Measurements from ENCODE around the gene PIGS. TPM values are rescaled to one million over a fixed set of nuclear protein-coding genes. Genes with fewer than 3 reads are reported as not detected.
A peak's percentile ranks its signal among the peaks of the same experiment; 100 is the strongest.

PIGS gene
- total and polyA plus RNA-seq, 2 of the 13 experiments (the other 11 are each of a cell fraction or from before 2014, with no cell fraction given) = 31.7 to 42.6 TPM

DNA sequence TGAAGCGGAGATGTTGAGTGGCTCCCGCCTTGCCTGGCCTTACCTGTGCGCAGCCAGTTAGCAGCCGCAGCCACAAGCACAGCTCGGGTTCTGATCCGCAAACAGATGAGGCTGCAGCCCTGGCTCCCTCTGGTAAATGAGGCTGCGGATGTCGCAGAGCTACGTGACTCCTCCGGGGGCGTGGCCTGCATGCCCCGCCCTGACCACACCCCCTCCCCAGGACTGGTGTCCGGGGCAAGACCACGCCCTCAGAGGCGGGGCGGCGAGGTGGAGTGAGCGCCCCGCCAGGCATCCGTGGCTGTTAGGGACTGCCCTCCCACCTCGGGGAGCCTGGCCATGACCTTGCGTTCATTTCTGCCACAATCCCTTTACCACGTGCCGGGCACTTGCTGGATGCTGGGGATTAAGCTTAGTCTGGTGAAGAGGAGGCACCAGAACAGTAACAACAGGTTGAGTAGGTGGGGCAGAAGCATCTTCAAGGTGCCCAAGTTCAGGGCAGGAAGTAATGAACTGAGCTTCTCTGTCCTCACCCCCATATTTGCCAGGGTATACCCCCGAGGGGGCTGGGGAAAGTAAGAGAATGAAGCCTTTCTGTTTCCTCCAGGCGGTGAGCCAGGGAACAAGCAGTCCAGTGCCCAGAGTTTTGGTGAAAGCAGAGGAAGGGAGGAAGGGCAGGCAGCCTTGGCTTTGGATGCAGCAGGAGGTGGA, 5.6 kb upstream of the PIGS start, which contains the start of gene ALDOC (continued):
- TF ChIP-seq, protein P1, sequence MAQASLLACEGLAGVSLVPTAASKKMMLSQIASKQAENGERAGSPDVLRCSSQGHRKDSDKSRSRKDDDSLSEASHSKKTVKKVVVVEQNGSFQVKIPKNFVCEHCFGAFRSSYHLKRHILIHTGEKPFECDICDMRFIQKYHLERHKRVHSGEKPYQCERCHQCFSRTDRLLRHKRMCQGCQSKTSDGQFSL (CRISPR knock-in tag; IDR thresholded peaks at IDR 0.05) = 0 out of 2 replicates have a peak, but pooled peaks have one; percentile 31
- TF ChIP-seq POLR2A (IDR thresholded peaks at IDR 0.05; ENCODE audit: insufficient read depth in 1 of 2, low read depth in 2 of 2, low read length in 2 of 2) (peak; percentile 44 to 94; a peak in 3 of 4 replicates), NONO (IDR thresholded peaks at IDR 0.05) (no peak), NONO (CRISPR knock-in tag; conservative IDR thresholded peaks at IDR 0.05) (no peak; the same call in 1 of the 2 replicates), SAP130 (CRISPR knock-in tag; IDR thresholded peaks at IDR 0.05; ENCODE audit: low read depth) (peak; percentile 90), ZNF530 (CRISPR knock-in tag; IDR thresholded peaks at IDR 0.05; ENCODE audit: low read depth) (no peak), ZFP62 (CRISPR knock-in tag; IDR thresholded peaks at IDR 0.05) (no peak), SP2 (CRISPR knock-in tag; IDR thresholded peaks at IDR 0.05) (no peak), ZNF12 (CRISPR knock-in tag; IDR thresholded peaks at IDR 0.05) (no peak), MIER3 (CRISPR knock-in tag; IDR thresholded peaks at IDR 0.05; ENCODE audit: borderline replicate concordance) (peak; percentile 89; the same call in 1 of the 2 replicates), CBX1 (IDR thresholded peaks at IDR 0.05; ENCODE audit: low read depth) (peak; percentile 75)
- TF ChIP-seq, protein P2, sequence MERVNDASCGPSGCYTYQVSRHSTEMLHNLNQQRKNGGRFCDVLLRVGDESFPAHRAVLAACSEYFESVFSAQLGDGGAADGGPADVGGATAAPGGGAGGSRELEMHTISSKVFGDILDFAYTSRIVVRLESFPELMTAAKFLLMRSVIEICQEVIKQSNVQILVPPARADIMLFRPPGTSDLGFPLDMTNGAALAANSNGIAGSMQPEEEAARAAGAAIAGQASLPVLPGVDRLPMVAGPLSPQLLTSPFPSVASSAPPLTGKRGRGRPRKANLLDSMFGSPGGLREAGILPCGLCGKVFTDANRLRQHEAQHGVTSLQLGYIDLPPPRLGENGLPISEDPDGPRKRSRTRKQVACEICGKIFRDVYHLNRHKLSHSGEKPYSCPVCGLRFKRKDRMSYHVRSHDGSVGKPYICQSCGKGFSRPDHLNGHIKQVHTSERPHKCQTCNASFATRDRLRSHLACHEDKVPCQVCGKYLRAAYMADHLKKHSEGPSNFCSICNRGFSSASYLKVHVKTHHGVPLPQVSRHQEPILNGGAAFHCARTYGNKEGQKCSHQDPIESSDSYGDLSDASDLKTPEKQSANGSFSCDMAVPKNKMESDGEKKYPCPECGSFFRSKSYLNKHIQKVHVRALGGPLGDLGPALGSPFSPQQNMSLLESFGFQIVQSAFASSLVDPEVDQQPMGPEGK (CRISPR knock-in tag; IDR thresholded peaks at IDR 0.05) = peak; percentile 58
- TF ChIP-seq, protein P3, sequence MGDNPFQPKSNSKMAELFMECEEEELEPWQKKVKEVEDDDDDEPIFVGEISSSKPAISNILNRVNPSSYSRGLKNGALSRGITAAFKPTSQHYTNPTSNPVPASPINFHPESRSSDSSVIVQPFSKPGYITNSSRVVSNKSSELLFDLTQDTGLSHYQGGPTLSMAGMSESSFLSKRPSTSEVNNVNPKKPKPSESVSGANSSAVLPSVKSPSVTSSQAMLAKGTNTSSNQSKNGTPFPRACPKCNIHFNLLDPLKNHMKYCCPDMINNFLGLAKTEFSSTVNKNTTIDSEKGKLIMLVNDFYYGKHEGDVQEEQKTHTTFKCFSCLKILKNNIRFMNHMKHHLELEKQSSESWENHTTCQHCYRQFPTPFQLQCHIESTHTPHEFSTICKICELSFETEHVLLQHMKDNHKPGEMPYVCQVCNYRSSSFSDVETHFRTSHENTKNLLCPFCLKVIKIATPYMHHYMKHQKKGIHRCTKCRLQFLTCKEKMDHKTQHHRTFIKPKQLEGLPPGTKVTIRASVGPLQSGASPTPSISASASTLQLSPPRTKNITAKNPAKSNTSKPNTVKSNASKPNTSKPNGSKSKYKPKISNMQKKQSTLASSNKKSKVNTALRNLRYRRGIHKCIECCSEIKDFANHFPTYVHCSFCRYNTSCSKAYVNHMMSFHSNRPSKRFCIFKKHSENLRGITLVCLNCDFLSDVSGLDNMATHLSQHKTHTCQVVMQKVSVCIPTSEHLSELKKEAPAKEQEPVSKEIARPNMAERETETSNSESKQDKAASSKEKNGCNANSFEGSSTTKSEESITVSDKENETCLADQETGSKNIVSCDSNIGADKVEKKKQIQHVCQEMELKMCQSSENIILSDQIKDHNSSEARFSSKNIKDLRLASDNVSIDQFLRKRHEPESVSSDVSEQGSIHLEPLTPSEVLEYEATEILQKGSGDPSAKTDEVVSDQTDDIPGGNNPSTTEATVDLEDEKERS (CRISPR knock-in tag; IDR thresholded peaks at IDR 0.05) = peak; percentile 44; the same call in 1 of the 2 replicates
- TF ChIP-seq, protein P4, sequence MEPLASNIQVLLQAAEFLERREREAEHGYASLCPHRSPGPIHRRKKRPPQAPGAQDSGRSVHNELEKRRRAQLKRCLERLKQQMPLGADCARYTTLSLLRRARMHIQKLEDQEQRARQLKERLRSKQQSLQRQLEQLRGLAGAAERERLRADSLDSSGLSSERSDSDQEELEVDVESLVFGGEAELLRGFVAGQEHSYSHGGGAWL (CRISPR knock-in tag; IDR thresholded peaks at IDR 0.05) = peak; percentile 92
- TF ChIP-seq, protein P5, sequence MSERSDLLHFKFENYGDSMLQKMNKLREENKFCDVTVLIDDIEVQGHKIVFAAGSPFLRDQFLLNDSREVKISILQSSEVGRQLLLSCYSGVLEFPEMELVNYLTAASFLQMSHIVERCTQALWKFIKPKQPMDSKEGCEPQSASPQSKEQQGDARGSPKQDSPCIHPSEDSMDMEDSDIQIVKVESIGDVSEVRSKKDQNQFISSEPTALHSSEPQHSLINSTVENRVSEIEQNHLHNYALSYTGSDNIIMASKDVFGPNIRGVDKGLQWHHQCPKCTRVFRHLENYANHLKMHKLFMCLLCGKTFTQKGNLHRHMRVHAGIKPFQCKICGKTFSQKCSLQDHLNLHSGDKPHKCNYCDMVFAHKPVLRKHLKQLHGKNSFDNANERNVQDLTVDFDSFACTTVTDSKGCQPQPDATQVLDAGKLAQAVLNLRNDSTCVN (CRISPR knock-in tag; IDR thresholded peaks at IDR 0.05; ENCODE audit: borderline replicate concordance) = no peak
